ENCODE measurements around the gene RNF227.
"Not testable (repeated sequence)": the region's sequence is repeated elsewhere in the genome, so short reads cannot be mapped to it uniquely, and the experiment has no call there.

RNF227 gene

DNA sequence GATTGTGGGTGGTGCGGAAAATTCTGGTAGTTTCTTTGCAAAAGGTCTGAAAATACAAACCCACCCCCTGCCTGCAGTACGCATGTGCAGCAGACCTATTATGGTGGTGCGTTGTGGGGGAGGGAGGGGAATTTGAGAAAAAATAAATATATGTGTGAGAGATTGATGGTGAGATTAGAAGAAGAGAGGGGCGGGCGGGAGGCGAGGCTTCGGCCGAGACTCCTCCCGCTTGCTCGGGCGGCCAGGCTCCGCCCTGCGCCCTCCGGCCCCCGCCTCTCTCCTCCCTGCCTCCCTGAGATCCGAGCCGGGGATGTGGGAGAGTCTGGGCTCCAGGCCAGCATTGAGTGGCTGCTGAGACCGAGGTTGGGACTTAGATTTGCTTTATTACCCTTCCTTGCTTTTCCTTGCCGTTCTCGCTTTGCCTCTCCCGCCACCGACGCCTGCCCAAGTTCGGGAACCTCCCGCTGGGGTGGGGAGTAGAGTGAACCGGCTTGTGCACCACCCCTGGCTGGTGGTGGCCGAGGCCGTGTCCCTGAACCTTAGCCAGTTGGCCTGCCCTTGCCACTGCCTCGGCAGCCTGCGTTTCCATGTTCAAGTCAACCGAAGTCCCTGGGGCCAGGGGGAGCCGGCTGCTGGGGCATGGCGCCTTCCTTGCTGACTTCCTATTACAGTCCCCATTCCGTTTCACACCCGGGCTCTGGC lies 28.5 kb downstream of the RNF227 start:
- DNase-seq, result peak; percentile 80

DNA sequence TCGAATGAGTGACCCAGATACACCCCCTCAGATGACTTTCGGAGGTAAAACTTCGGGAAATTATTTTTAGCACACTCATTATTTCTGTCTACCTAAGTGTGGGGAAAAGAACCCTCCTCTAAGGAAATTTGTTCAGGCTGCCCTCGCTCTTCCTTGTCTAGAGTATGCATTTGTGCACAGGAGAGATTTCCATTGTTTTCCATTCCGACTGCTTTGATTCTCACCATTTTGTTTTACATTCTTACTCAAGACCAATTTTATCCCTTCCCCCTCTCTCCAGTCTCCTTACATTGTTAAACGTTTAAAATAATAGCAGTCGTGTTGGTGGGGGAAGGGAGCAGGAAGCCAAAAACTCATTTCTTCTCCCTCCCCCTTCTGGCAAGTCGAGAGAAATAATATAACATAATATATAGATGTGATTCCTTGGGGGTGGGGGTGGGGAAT lies 29.0 kb downstream of the RNF227 start:
- no peak for DNase-seq

DNA sequence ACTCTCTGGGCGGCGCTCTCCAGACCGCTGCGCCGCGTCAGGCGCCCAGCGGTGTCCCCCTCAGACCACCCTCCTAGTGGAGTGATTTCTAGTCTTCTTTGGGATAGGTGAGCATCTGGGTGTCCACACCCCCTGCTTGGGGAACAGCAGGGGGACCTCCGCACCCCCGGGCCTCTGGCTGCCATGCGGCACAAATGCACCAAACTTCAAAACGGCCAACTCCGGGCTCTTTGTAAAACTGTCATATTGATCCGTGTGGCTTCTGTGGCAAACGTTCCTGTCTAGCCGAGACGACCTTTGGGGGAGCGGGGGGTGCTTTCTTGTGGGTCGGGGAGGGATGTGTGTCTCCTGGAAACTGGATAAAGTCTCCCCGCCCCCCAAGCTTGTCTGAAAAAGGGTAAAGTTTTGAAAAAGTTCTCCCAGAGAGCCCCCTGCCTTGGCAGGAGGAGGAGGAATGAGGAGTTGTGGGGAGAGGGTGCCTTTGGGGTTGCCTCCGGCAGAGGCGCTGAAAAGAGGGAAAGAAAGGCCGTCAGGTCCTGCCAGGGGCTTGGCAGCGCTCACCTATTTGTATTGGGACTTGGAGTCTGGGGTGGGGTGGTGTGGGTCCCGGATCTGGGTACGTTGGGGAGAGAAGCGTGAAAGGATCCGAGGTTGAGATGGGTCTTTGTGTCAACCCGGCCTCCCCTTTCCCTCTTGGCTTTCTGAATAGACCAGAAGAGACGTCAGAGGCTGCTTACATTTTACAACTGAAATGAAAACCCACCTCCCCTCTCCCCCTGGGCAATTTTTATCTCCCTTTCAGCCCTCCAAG lies 29.7 kb downstream of the RNF227 start:
- no peak for DNase-seq

- DNase-seq, result peak; percentile 12
Observed at GRCh38 chr17:7885367-7886226, 30.5 kb downstream of the RNF227 start.

GRCh38 chr17:7884581-7885366 lies 31.3 kb downstream of the RNF227 start:
- no peak for DNase-seq

- DNase-seq, result peak; percentile 9
Observed at GRCh38 chr17:7883781-7884386, 32.2 kb downstream of the RNF227 start.

- DNase-seq, result no peak
Observed at GRCh38 chr17:7882629-7883028, 33.5 kb downstream of the RNF227 start.

DNA sequence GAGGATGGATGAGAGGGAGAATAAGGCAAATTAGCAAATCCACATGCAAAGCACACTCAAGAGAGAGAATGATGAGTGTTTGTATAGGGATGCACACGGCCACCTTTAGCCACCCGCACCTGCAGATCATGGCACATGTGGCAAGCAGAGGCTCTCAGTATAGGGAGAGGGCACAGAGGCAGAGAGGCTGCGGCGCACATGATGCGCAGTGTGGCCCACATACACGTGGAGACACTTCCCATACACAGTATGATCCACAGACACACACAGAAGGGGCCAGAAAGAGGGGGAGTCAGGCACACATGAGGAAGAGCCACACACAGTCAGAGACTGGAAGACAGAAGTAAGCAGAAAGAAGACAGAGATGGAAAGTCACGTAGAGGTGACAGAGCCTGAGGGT lies 34.0 kb downstream of the RNF227 start:
- peak; percentile 7 for DNase-seq

DNA sequence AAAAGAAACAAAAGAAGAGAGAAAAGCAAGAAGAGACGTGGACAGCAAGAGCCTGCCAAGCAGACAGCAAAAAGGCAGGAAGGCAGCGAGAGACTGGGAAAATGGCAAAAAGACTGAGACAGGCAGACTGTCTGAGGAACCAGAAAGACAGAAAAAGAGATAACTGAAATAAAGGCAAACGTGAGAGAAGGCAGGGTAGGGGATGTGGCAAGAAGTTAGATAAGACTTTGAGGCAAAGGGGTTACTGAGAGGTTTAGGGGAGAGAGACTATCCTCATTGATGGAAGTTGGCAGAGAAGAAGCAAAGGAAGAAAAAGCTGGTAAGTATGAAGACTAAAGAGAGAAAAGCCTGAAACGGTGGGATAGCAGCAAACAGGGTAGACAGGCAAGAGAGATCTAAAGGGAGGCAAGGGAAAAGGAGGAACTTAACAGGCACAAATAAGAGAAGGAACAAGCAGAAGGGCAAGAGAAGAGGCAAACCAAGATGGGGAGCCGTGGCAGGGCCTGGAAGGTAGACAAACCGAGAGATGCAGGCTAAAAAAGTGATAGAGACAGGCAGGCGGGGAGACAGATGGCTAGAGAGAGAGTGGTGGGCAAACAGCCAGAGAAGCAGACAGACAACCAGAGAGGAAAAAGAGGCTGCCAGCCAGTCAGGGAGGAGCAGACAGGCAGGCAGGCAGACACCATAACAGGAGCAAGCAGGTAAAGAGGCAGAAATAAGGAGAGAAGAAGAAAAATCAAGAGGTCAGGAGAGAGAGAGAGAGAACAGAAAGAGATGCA lies 34.6 kb downstream of the RNF227 start:
- no peak for DNase-seq

DNA sequence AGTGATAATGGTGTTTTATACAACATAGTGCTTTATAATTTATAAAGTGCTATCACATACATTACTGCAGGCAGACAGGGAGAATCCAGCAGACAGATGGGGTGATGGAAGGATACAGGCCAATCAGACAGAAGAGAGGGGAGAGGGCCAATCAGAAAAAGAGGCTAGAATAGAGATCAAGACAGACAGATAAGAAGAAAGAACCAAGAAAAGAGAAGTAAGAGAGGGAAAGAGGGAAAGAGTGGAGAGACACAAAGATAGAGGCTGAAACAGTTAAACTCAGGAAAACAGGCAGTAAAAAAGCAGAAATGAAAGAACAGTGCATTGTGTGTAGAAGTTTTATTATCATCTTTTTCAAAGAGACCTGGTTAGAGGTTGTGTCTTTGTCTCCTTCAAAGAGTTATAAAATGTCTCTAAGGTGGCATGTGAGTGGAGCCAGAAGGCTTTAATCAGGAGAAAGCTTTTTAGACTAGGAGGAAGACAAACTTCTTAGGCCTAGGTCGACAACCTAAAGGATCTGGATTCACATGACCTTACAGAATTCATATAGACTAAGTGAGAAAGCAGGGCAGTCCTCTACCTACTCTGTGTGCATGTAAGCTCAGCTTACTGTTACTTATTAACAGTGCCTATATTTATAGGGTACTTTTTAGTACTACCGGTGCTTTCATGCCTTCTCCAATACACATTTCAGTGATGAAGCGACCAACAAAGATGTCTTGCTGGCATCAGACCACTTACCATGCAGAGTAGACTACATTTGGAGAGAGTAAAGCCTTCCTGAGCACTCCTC lies 35.8 kb downstream of the RNF227 start:
- DNase-seq, result no peak

DNA sequence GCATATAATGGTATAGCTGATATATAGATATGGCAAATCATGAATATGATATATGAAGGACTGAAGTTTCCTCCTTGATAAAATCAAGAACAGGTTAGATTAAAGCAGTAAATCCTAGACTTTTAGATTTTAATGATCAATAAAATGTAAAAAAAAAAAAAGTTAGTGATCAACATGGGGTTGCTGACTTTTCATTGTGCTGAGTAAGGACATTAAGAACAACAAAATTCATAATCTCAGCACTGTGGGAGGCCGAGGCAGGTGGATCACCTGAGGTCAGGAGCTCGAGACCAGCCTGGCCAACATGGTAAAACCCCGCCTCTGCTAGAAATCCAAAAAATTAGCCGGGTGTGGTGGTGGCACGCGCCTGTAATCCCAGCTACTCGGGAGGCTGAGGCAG lies 37.9 kb downstream of the RNF227 start:
- no peak for DNase-seq

DNA sequence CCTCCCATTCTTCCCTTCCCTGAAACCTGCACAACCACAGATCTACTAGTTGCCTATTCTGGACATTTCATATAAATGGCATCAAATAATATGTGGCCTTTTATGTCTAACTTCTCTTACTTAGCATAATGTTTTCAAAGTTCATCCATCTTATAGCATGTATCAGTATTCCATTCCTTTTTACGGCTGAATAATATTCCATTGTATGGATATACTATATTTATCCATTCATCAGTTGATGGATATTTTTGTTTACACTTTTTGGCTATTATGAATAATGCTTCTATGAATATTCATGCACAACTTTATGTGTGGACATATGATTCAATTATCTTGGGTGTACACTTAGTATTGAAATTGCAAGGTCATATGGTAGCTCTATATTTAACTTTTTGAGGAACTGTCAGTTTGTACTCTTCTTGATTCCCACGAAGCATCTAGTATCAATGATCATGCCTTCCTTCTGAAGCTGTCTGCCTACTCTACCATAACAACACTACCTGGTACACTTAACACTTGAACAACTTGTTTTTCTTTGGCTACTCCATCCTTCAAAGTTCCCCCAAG lies 40.2 kb downstream of the RNF227 start:
- DNase-seq, result no peak

GRCh38 chr17:7873051-7873450 lies 43.0 kb downstream of the RNF227 start:
- no peak for DNase-seq

DNA sequence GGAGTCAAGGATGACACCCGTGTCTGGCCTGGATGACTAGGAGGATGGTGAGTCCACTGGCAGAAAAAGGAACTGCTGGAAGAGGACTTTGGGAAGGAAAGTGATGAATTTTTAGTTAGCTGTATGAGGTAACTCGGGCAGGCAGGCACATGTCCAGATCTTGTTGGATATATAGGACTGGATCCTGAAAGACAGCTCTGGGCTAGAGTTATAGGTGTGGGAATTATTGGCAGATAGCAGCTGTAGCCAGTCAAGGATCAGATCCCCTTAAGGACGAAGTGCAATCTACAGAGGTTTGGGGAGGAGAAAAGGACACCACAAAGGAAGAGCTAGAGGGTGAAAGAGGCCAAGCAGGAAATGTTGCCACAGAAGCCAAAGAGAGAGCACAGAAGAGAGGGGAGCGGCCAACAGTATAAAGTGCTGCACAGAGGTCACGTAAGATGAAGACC lies 48.2 kb downstream of the RNF227 start:
- no peak for DNase-seq

- no peak for DNase-seq
Observed at GRCh38 chr17:7864995-7865650, 51.0 kb downstream of the RNF227 start.

- DNase-seq, result not testable (repeated sequence)
Observed at GRCh38 chr17:7864384-7864783, 51.7 kb downstream of the RNF227 start.

Data from NCI-H774 (cell line).